MCF 10A (cell line): Measurements from ENCODE around the gene WWC2. TPM values are rescaled to one million over a fixed set of nuclear protein-coding genes. Genes with fewer than 3 reads are reported as not detected.

Experiments used
- BruUV-seq: library from RNA; stranded (reverse); fragments of 400-500 nt; replicated peaks from 2 replicates; lab custom pipeline; 2021; lab: Mats Ljungman, UMichigan
- CTCF ChIA-PET: fragments of 300-600 bp; sonication (Branson Sonifier 250); formaldehyde crosslinking; extraction: SDS; loops from one replicate; lab custom pipeline; 2021; ENCODE audit warnings: antibody characterized with exemption, inconsistent platforms; lab: Yijun Ruan, JAX
- POLR2A ChIA-PET: fragments of 300-600, 350-650 bp; sonication (Branson Sonifier 250); formaldehyde crosslinking; extraction: SDS; loops from one replicate; lab custom pipeline; 2020; ENCODE audit warnings: antibody characterized with exemption, inconsistent platforms; lab: Yijun Ruan, JAX
- DNase-seq: peaks from one replicate; pipeline ENCODE4 v3.0.0-alpha.2; 2018; ENCODE audit not compliant: unreplicated experiment
- H3K27ac Mint-ChIP-seq: one replicate; pipeline ENCODE4 v1.8.0; 2022; ENCODE audit warnings: mild to moderate bottlenecking, low read depth, mixed read lengths; ENCODE audit not compliant: unreplicated experiment
- H3K27me3 Mint-ChIP-seq: one replicate; pipeline ENCODE4 v1.8.0; 2022; ENCODE audit warnings: mixed read lengths; ENCODE audit not compliant: insufficient read depth, unreplicated experiment
- H3K36me3 Mint-ChIP-seq: one replicate; pipeline ENCODE4 v1.8.0; 2022; ENCODE audit warnings: mild to moderate bottlenecking, moderate library complexity, mixed read lengths; ENCODE audit not compliant: insufficient read depth, unreplicated experiment
- H3K4me1 Mint-ChIP-seq: one replicate; pipeline ENCODE4 v1.8.0; 2022; ENCODE audit warnings: mixed read lengths; ENCODE audit not compliant: insufficient read depth, unreplicated experiment
- H3K4me3 Mint-ChIP-seq: one replicate; pipeline ENCODE4 v1.8.0; 2022; ENCODE audit warnings: mild to moderate bottlenecking, moderate library complexity, mixed read lengths; ENCODE audit not compliant: unreplicated experiment
- H3K9me3 Mint-ChIP-seq: one replicate; pipeline ENCODE4 v1.8.0; 2022; ENCODE audit warnings: mixed read lengths; ENCODE audit not compliant: unreplicated experiment
- intact Hi-C: fragments of 100-400 bp; cut with micrococcal nuclease; formaldehyde crosslinking; loops from 2 replicates; pipeline ENCODE4 v1.14.1; 2022
- total RNA-seq: library from RNA; stranded (reverse); gene quantifications from 2 replicates; pipeline ENCODE4 v1.2.3, GENCODE V29; 2022
- TF ChIP-seq, protein P1 (sequence below): fragments of 200-600 bp; IDR thresholded peaks from one replicate; pipeline ENCODE4 v1.8.0; 2022; ENCODE audit warnings: antibody characterized with exemption, mild to moderate bottlenecking; ENCODE audit not compliant: unreplicated experiment

Gene WWC2
- total RNA-seq, 1 experiment from 2014 or later, result 42.4 TPM

DNA sequence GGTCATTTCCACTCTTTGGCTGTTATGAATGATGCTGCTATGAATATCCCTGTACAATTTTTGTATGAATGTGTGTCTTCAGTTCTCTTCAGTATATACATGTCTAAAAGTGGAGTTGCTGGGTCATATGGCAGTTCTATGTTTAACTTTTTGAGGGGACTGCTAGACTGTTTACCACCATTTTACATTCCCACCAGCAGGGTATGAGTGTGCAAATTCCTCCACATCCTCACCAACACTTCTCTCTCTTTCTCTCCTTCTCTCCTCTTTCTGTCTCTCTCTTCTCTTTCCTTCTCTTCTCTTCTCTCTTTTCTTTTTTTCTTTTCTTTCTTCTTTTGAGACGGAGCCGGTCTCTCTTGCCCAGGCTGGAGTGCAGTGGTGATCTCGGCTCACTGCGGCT is 7.8 kb downstream of the WWC2 start:
- H3K4me3 Mint-ChIP-seq, result no peak overlapping the region
- H3K27me3 Mint-ChIP-seq, result no peaks in the 10 kb centered on the region
- no peak for DNase-seq
- no peaks in the 10 kb centered on the region for H3K36me3 Mint-ChIP-seq
- intact Hi-C loops, result no loop called here
- ChIA-PET POLR2A (interaction anchor here (0.6 to 0.9 kb wide), 2 partner anchors 25 to 40 kb away, joined by 3 to 4 read pairs; no protein-coding TSS in a partner anchor), CTCF (interaction anchor here (0.6 to 2.1 kb wide), 4 partner anchors 8 to 155 kb away, joined by 3 to 6 read pairs (median 4); partner anchors contain the start of gene WWC2)
- H3K9me3 Mint-ChIP-seq, result no peaks in the 10 kb centered on the region
- H3K27ac Mint-ChIP-seq, result no peak overlapping the region
- TF ChIP-seq, protein P1, sequence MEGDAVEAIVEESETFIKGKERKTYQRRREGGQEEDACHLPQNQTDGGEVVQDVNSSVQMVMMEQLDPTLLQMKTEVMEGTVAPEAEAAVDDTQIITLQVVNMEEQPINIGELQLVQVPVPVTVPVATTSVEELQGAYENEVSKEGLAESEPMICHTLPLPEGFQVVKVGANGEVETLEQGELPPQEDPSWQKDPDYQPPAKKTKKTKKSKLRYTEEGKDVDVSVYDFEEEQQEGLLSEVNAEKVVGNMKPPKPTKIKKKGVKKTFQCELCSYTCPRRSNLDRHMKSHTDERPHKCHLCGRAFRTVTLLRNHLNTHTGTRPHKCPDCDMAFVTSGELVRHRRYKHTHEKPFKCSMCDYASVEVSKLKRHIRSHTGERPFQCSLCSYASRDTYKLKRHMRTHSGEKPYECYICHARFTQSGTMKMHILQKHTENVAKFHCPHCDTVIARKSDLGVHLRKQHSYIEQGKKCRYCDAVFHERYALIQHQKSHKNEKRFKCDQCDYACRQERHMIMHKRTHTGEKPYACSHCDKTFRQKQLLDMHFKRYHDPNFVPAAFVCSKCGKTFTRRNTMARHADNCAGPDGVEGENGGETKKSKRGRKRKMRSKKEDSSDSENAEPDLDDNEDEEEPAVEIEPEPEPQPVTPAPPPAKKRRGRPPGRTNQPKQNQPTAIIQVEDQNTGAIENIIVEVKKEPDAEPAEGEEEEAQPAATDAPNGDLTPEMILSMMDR, result no peak
- no TSS peak for BruUV-seq
- H3K4me1 Mint-ChIP-seq, result peaks cover 38% of the 10 kb centered on the region

DNA sequence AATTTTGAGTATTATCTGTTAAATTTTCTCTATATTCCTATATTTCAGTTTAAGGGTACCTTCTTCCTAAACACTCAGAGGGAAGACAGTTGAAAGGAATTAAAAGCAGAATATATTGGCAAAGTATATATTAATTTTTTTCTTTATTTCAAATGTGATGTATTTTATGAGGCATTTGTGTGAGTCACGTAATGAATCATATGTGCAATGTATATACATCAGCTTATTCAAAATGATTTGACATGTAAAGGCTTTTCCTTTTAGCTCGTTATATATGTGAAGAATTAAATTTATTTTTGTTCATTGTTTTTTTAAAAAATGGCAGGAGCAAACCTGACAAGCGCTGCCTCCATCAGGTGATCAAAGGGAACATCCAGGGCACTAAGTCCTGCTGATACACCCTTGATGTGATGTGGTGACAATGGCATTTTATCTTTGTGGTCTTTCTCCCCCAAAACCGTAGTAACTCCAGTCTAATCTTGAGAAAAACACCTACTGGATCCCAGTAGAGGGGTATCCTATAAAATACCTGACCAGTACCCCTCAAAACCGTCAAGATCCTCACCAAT is 8.9 kb downstream of the WWC2 start:
- POLR2A ChIA-PET, result interaction anchor here (0.6 to 1.2 kb wide), 2 partner anchors 9 to 53 kb away, joined by 3 to 14 read pairs; partner anchors contain the start of gene WWC2

GRCh38 chr4:183110244-183110643 is 11.2 kb downstream of the WWC2 start:
- no peak overlapping the region for H3K4me3 Mint-ChIP-seq
- ChIA-PET POLR2A (interaction anchor here (0.6 to 1.4 kb wide), 4 partner anchors 10 to 110 kb away, joined by 3 to 4 read pairs (median 4); no protein-coding TSS in a partner anchor), CTCF (interaction anchor here (0.9 to 1.0 kb wide), 2 partner anchors 37 to 152 kb away, joined by 3 to 4 read pairs; no protein-coding TSS in a partner anchor)
- no peaks in the 10 kb centered on the region for H3K9me3 Mint-ChIP-seq
- H3K27me3 Mint-ChIP-seq, result no peaks in the 10 kb centered on the region
- DNase-seq, result no peak
- H3K4me1 Mint-ChIP-seq, result peaks cover 37% of the 10 kb centered on the region
- TF ChIP-seq, protein P1, result no peak
- no peaks in the 10 kb centered on the region for H3K36me3 Mint-ChIP-seq
- no TSS peak for BruUV-seq
- H3K27ac Mint-ChIP-seq, result peak overlapping the region; percentile 31
- intact Hi-C loops, result no loop called here

More for the DNA sequence above, 8.9 kb downstream of the WWC2 start:
- H3K4me3 Mint-ChIP-seq, result no peak overlapping the region
- TF ChIP-seq, protein P1, result no peak
- H3K4me1 Mint-ChIP-seq, result peaks cover 35% of the 10 kb centered on the region
- DNase-seq, result peak; percentile 29
- H3K27me3 Mint-ChIP-seq, result no peaks in the 10 kb centered on the region
- H3K36me3 Mint-ChIP-seq, result no peaks in the 10 kb centered on the region
- intact Hi-C loops, result no loop called here
- no TSS peak for BruUV-seq
- H3K27ac Mint-ChIP-seq, result peak overlapping the region; percentile 46
- H3K9me3 Mint-ChIP-seq, result no peaks in the 10 kb centered on the region
- CTCF ChIA-PET, result interaction anchor here (0.8 to 2.1 kb wide), 4 partner anchors 9 to 154 kb away, joined by 3 to 6 read pairs (median 4); partner anchors contain the start of gene WWC2

- CTCF ChIA-PET, result interaction anchor here (0.6 to 1.2 kb wide), 6 partner anchors 10 to 151 kb away, joined by 3 to 6 read pairs (median 4); no protein-coding TSS in a partner anchor
- POLR2A ChIA-PET, result interaction anchor here (1.6 kb wide), 1 partner anchor 13 kb away, joined by 4 read pairs; no protein-coding TSS in a partner anchor
- H3K36me3 Mint-ChIP-seq, result no peaks in the 10 kb centered on the region
- H3K27me3 Mint-ChIP-seq, result no peaks in the 10 kb centered on the region
- BruUV-seq, result no TSS peak
- peak overlapping the region; percentile 74 for H3K27ac Mint-ChIP-seq
- TF ChIP-seq, protein P1, result no peak
- no peak overlapping the region for H3K4me3 Mint-ChIP-seq
- DNase-seq, result no peak
- peaks cover 36% of the 10 kb centered on the region for H3K4me1 Mint-ChIP-seq
- H3K9me3 Mint-ChIP-seq, result no peaks in the 10 kb centered on the region
- intact Hi-C loops, result no loop called here
These were observed 12.4 kb downstream of the WWC2 start for GRCh38 chr4:183111452-183111885.
